GM20000 (cell line): ENCODE measurements around the gene SPAG6.

Experiments used
- DNase-seq: peaks from one replicate; pipeline ENCODE4 v3.0.0; 2012; ENCODE audit warnings: low spot score
- CTCF ChIP-seq: IDR thresholded peaks from 2 replicates; pipeline ENCODE4 v1.5.1; 2012; ENCODE audit warnings: mild to moderate bottlenecking, control low read depth; ENCODE audit errors: extremely low read depth, missing control alignments

The SPAG6 gene

GRCh38 chr10:22429146-22429545 lies 83.8 kb downstream of the SPAG6 start:
- no peak for TF ChIP-seq CTCF
- no peak for DNase-seq

DNA sequence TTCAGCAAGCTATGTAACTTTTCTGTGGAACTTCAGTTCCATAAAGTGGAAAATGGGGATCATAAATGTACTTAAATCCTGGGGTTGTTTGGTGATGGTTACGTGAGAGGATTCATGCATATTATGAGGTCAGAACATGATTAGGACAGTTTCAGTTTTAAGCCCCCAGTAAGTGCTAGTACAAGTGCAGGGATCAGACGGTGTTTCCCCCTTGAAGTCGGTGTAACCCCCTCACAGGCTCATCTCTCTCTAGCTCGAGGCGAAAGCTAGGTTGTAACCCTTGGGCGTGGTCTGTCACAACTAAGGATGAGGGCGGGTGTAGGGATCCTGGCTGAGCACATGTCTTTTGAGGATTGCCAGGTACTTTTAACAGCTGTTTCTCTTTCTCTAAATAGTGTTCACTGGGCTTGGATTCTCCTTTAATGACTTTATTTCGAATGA lies 84.7 kb downstream of the SPAG6 start:
- DNase-seq, result no peak
- no peak for TF ChIP-seq CTCF

DNA sequence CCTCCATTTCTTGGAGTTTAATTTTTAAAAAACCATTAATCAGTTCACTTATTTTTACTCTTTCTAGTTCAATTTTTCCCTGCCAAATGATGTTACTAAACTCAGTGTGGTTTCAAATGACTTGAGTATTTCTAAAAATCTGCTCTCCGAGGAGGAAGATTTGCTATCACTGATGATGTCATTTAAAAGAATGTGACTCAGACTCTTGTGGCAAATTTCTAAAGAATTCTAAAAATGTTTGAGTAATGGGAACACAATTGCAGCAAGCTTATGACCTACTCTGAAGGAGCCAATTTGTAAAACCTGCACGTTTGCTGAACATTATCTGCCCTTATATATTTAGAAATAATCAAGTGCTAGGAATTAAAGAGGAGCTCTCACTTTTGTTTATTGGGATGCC lies 88.6 kb downstream of the SPAG6 start:
- TF ChIP-seq CTCF, result no peak
- no peak for DNase-seq

- DNase-seq, result no peak
- no peak for TF ChIP-seq CTCF
These were observed 89.2 kb downstream of the SPAG6 start for GRCh38 chr10:22434521-22434920.

DNA sequence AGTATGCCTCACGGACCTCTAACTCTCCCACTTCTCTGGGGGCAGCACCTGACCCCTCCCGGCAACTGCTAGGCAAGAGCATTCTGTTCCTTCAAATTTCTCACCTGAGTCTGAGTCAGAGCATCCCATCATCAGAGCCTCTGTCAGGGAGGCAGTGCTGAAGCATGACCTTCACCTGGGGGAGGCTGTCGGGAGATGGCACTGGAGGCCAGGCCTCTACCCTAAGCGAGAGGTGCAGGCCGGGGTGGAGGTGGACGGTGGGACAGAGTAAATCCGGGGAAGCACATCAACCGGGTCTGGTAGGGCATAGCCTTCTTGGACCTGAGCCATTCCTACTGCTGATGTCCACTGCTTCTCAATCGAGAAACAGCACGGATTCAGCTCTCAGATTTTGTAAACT lies 90.4 kb downstream of the SPAG6 start:
- no peak for DNase-seq
- TF ChIP-seq CTCF, result no peak

GRCh38 chr10:22436526-22436892 lies 91.2 kb downstream of the SPAG6 start:
- no peak for DNase-seq

DNA sequence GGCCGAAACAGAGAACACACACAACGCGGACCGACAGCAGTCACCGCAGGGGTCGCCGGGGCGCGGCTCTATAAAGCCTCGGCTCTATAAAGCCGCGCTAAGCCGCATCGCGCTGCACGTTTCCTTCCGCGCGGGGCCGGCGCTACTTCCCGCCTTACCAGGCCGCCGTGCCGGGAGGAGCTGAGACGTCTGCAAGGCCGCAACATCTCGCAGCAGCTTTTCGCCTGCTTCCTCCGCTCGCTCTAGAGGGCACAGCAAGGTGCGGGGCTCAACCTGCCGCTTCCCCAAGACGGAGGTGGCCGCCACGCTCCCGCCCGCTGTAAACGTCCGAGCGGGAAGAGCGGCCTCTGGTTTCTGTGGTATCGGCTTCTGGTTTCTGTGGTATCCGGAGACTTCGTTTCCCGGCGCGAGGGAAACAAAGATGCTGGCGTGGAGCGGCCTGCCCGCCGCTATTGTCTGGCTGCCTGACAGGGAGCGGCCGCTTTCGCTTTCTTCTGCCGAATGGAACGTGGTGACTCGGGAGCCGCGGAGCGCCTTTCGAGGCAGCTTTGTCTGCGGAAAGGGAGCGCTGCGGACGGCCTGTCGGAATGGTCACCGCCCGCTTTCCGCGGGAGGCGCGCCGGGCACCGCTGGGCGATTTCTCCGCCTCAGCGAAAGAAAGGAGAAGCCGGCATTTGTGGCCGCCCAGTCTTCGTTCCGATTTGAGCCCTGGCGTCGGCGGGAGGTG lies 91.8 kb downstream of the SPAG6 start:
- TF ChIP-seq CTCF, result no peak
- peak; percentile 77 for DNase-seq

More at GRCh38 chr10:22436526-22436892, 91.2 kb downstream of the SPAG6 start:
- TF ChIP-seq CTCF, result no peak
